Measurements from ENCODE around the gene TINCR.

The TINCR gene

DNA sequence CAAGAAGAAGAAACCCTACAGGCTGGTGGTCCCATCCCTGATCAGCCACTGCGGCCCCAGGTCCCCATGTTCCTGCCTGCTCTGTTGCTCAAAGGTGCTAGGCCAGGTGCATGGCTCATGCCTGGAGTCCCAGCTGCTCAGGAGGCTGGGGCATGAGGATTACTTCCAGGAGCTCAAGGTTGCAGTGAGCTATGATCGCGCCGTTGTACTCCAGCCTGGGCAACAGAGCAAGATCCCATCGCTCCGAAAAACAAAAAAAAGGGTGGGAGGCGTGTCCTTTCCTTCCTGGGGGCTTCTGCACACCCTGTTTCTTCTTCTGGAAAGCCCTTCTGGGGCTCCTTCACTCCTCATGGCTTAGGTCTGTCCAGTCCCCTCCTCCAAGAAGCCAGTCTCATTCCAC lies 11.9 kb upstream of the TINCR start:
- DNase-seq (ENCODE audit: low read depth): no peak
- TF ChIP-seq, protein P1, sequence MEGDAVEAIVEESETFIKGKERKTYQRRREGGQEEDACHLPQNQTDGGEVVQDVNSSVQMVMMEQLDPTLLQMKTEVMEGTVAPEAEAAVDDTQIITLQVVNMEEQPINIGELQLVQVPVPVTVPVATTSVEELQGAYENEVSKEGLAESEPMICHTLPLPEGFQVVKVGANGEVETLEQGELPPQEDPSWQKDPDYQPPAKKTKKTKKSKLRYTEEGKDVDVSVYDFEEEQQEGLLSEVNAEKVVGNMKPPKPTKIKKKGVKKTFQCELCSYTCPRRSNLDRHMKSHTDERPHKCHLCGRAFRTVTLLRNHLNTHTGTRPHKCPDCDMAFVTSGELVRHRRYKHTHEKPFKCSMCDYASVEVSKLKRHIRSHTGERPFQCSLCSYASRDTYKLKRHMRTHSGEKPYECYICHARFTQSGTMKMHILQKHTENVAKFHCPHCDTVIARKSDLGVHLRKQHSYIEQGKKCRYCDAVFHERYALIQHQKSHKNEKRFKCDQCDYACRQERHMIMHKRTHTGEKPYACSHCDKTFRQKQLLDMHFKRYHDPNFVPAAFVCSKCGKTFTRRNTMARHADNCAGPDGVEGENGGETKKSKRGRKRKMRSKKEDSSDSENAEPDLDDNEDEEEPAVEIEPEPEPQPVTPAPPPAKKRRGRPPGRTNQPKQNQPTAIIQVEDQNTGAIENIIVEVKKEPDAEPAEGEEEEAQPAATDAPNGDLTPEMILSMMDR (conservative IDR thresholded peaks at IDR 0.05; ENCODE audit: low read length): no peak
- H3K4me3 ChIP-seq (ENCODE audit: low read length): no peak overlapping the region

DNA sequence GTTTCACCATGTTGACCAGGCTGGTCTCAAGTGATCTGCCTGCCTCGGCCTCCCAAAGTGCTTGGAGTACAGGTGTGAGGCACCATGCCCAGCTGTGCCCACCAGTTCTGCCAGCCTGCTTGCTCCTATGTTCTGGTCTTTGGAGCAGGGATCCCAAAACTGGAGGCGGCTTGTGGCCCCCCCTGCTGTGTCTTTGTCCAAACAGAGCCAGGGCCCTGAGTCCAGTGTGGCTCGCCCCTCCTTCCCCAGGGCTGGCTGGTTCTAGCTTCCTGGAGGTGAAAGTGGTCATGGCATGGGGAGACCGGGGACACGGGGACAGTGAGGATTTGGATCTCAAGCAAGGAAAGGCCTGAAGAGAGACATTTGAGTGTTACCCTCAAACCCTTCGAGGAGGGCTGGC lies 11.5 kb upstream of the TINCR start:
- no peak for DNase-seq (ENCODE audit: low read depth)
- TF ChIP-seq, protein P1 (conservative IDR thresholded peaks at IDR 0.05; ENCODE audit: low read length): no peak
- no peak overlapping the region for H3K4me3 ChIP-seq (ENCODE audit: low read length)

DNA sequence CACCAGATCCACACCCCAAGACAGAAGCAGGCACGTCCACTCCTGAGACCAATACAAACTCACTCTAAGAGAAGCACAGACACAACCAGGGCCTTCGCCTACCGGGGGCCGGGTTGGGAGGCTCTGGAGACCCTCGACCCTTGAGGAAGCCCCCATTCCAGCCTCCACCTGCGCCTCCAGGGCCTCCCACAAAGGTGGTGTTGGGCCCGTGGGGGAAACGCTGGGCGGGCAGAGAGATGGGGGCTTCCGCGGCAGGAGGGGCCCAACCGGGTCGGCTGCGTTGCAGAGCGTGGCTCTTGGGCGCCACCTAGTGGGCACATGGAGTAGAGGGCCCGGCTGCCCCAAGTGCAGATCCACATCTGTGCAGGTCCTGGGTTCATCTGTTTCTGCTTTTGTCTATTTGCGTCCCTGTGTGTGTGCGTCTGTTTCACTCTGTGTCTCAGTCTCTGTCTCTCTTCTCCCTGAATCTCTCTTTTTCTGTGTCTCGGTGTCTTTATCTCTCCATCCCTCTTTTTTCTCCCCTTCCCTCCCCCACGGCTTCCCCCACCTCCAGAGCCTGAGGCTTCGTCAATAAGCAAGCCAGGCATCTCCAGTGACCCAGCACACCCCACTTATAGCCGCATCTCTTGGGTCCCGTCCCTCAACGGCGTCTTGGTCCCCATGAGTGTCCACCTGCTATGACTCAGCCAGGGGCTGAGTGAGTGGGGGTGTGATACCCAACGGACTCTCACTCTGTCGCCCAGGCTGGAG lies 10.5 kb upstream of the TINCR start:
- peak overlapping the region; percentile 30 for H3K4me3 ChIP-seq (ENCODE audit: low read length)
- DNase-seq (ENCODE audit: low read depth): peak; percentile 57
- TF ChIP-seq, protein P1 (conservative IDR thresholded peaks at IDR 0.05; ENCODE audit: low read length): peak; percentile 83

DNA sequence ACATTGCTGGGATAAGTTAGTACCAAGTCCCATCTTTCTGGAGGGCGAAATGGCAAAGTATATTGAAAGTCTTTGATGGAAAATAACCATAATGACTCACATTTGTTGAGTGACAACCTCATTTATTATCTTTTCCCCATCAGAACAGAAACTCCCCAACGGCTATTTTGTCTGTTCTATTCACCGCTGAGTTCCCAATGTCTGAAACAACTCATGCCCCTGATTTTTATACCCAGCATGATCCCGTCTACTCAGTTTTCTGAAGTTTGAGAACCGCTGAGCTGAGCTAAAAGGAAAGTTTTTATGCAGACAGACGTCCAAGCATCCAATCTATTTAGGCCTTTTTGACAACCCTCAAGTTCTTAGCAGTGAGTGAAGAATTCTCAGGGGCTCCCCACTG lies 7.8 kb upstream of the TINCR start:
- TF ChIP-seq, protein P1 (conservative IDR thresholded peaks at IDR 0.05; ENCODE audit: low read length): no peak
- no peak for DNase-seq (ENCODE audit: low read depth)
- no peak overlapping the region for H3K4me3 ChIP-seq (ENCODE audit: low read length)

DNA sequence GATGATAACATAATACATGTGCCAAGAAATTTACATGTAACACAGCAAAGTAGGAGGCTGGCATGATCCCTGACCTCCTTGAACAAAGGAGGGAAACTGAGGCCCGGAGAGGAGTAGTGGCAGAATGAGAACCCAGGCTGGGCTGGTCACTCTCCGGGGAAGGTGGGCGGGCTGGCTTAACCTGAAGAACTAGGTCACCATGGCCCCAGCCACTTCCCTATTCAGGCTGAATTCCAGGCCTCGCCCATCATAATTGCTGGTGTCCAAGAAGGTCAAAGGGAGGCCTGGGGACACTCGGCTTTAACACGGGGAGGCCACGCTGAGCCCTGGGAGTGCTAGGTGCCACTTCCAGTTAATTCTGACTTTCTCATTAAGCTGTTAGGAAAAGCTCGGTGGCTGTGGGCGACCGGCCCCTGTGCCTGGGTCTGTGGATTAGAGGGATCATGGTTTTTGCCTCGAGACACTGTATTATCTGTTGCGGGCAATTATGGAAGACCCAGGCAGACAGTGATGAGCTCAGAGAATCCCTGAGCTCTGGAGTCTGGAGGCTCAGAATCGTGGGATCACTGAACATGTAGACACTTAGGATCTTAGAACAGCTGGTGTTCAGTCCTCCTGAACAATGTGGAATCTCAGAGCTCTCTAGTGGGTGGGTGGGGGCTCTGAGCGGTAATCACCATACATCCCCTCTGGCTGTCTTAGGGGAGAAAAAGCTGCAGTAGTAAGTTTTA lies 5.0 kb upstream of the TINCR start:
- TF ChIP-seq, protein P1 (conservative IDR thresholded peaks at IDR 0.05; ENCODE audit: low read length): no peak
- H3K4me3 ChIP-seq (ENCODE audit: low read length): no peak overlapping the region
- DNase-seq (ENCODE audit: low read depth): no peak

DNA sequence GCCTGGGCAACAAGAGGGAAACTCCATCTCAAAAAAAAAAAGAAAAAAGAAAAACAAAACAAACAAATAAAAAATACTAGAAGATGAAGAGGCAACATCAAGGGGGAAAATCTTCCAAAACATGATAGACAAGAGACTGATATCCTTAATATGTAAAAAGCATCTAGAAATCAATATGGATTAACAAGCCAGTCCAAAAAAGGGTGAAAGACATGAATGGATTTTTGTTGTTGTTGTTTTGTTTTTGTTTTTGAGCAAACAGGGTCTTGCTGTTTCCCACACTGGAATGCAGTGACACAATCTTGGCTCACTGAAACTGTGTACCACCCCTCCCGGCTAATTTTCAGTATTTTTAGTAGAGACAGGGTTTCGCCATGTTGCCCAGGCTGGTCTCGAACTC lies 4.0 kb upstream of the TINCR start:
- no peak for DNase-seq (ENCODE audit: low read depth)
- TF ChIP-seq, protein P1 (conservative IDR thresholded peaks at IDR 0.05; ENCODE audit: low read length): no peak
- H3K4me3 ChIP-seq (ENCODE audit: low read length): no peak overlapping the region

DNA sequence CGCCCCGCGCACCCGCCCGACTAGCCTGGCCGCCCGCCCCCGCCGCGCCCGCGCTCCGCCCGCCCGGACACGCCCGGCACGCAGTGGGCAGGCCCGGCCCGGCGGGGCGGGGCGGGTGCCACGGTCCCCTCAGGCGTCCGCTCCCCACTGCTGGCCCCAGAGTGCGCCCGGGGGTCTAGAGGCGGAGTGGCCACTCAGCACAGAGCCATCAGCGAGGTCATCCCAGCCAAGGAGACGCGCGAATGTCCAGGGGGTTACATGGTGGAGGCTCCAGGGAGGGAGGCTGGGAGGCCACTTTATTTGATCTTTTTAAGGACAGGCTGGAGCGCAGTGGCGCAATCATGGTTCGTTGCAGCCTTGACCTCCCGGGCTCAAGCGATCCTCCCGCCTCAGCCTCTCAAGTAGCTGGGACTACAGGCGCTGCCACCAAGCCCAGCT lies 236 bp upstream of the TINCR start:
- TF ChIP-seq, protein P1 (conservative IDR thresholded peaks at IDR 0.05; ENCODE audit: low read length): no peak
- no peak overlapping the region for H3K4me3 ChIP-seq (ENCODE audit: low read length)
- DNase-seq (ENCODE audit: low read depth): no peak

Measured in AG10803 (cell line).